Amniotic epithelial cell (primary cell): ENCODE results near the gene C1GALT1C1L.
A peak's percentile ranks its signal among the peaks of the same experiment; 100 is the strongest.
"Not testable (repeated sequence)": the region's sequence is repeated elsewhere in the genome, so short reads cannot be mapped to it uniquely, and the experiment has no call there.

Experiments
- DNase-seq: peaks from one replicate; pipeline ENCODE4 v3.0.0-alpha.2; 2010; ENCODE audit warnings: low read depth

Gene C1GALT1C1L

DNA sequence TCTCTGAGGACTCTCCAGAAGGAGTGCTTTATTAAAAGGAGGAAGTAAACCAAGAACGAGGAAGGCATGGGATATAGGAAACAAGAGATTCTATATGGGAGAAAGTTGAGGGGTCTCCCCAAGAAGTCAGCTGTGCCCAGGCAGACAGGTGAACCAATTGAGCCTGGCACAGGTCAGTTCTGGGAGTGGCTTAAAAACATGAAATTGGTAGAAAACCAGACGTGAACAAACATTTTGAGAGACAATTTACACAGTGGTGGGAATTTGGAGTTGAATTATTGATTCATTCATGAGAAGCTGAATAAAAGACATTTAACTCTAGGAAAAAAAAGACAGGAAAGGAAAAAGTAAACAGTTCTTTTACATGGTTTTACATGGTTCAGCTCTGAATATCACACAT is 22.7 kb downstream of the C1GALT1C1L start:
- DNase-seq = no peak

DNA sequence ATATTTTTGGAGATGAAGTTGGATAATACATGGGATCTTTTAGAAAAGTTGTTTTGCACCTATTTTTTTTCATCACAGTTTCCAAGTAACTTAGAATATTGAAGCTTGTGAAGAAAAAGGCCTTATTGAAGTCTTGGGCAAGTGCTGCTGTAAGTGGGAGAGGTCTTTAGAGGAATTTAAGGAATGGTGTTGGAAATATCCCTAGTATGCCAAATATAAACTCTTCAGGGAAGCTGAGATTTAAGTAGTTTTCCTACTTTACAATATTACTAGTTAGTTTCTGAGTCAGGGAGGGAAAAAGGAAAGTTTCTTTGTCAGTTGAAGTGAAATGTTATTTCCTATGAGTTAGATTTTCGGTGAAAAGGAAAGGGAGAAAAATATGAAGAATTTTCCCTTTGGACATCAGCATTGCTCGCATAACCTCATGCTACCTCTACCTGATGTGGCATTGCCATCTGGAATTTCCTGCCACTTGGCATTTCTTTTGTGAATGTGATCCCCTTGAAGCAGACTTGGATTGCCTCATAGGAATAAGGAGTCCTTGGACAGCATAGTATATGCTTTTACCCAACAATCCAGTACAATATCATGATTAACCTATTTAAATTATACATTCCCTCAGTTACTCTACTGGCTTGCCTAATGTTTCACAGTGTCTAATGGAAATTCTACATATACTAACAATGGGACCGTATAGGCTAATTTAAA is 27.1 kb downstream of the C1GALT1C1L start:
- peak; percentile 13 for DNase-seq

DNA sequence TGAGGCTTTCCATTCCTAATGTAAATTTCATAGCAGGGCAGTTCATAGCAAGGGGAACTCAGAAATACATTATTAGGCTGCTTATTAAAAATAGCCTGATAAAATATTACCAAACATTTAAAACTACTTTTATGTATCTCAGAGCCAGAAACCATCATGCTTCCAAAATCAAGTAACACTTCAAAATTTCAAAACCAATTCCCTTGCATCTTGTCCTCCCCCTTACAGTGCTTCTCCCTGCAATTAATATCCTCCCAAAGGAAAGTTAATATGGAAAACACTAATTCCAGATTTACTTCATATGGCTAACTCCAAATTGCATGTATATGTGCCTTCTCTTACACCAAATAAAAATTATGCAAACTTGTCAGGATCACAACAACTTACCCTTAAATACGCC is 32.5 kb downstream of the C1GALT1C1L start:
- DNase-seq = no peak

DNA sequence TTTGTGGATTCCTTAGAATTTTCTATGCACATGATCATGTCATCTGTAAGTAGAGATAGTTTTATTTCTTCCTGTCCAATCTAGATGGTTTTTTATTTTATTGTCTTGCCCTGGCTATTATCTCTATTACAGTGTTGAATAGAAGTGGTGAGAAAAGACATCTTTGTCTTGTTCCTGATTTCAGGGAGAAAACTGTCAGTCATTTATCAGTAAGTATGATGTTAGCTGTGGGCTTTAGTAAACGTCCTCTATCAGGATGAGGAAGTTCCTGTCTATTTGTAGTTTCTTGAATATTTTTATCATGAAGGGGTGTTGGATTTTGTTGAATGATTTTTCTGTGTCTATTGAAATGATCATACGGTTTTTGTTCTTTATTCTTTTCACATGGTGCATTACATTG is 33.9 kb downstream of the C1GALT1C1L start:
- DNase-seq = no peak

DNA sequence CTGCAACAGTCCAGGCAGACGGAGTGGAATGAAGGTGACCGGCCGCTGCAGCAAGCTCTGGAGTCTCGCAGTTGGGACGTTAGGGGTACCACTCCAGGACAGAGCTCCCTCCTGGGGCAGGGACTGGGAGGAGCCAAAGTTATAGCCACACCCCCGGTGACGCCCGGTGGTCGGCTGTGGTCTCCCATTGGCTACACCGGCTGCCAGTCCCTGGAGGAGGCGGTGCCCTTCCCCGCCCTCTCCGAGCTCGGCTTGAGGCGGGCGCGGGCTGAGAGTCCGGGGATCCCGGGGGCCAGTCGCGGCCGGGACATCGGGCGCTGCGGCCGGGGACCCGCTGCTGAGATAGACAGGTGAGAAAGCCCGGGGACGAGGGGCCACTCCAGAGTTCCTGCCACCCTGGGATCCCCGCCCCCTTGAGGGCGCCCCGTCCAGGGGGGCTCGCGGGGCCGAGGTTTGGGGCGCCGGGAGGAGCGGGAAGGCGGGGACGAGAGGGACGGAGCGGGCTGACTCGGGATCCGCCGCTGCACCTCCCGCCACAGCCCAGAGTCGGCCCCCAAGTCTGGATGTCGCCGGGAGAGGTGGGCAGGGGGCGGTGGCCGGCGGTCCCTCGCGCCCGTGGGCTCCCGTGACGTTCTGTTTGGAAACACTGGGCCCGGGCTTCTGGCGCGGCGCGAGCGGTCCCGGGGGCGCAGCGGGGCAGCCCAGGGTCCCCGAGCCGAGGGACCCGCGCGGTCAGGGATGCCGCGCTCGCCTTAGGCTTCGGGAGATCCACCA is 39.0 kb downstream of the C1GALT1C1L start, which contains the start of gene PLEKHH2:
TSS of gene PLEKHH2 (plus strand) at position 231 of the 774 bp plus-strand sequence. CDS start 7,414 bp downstream, outside the sequence.
- peak; percentile 69 for DNase-seq

DNA sequence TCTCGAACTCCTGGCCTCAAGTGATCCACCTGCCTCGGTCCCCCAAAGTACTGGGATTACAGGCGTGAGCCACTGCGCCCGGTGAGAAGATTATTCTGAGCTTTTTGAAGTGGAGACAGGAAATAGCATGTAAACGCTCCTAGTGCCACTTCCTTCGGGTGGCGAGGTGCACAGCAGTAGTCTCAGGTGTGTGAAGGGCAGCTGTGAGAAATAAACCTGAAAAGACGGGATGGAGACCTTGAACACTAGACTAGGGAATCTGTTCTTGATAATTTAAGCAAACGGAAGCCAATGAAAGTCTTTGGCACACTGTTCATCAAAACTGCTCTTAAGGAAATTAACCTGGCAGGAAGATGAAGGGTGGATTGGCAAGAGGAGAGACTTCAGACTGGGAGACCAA is 39.6 kb downstream of the C1GALT1C1L start:
- no peak for DNase-seq

DNA sequence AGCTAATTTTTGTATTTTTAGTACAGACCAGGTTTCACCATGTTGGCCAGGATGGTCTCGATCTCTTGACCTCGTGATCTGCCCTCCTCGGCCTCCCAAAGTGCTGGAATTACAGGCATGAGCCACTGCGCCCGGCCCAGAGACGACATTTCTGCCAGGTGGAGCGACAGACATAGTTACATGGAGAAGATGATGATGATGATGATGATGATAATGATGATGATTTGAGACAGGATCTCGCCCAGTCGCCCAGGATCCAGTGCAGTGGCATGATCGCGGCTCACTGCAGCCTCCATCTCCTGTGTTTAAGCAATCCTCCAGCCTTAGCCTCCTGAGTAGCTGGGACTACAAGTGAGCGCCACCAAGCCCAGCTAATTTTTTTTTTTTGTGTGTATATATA is 40.1 kb downstream of the C1GALT1C1L start:
- not testable (repeated sequence) for DNase-seq

DNA sequence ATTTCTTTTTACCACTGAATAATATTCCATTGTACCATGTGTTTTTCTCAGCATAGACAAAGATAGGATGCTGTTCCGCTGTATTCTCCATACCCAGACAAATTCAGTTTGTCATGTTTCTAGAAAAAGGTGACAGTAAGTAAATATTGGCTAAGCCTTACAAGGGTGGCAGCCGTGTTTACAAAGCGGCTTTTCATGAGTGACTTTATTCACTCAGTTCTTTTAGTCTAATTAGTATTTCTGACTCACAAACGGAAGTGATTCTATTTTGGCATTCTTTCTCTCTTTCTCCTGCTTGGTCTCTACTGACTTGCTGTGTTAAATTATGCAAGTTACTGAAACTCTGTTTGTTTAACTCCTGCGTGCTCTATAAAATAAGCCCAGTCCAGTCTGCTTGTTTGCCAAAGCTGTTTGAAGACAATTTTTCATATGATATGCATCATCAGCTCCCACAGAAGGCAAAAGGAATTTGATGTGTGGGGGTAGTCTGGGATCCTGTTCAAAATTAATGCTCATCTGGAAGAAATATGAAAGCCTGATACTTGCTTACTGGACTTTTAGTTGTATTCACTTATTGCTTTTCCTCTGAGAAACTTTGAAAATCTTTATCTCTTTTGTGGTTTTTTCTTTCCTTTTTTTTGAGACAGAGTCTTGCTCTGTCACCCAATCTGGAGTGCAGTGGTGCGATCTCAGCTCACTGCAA is 41.5 kb downstream of the C1GALT1C1L start:
- peak; percentile 92 for DNase-seq

DNA sequence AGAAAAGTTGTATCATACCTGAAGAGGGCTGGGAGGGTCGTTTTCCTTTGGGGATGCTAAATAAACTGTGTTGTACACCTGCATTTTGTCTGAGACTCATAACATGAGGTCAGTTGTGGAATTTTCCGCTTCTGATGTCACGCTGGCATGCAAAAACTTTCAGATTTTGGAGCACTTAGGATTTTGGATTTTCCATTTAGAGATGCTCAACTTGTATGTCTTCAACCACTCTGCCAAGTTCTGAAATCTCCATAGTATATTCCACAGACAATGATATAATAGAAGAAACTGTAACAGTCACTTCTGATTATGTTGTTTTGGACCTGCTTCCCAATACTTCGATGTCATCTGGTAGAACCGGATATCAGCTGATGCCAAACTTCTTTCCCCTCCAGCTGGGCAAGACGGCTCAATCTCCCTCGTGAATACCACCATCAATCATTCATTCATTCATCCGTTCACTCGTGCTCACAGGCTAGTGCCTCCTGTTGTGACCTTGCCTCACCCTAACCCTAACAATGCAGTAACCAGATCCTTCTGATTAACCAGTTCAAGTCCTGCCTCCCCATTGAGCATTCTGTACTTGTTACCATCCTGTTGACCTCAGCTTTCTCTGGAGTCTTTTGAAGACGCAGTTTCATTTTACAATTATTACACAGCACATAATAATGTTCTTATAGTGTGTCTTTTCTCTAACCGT is 44.5 kb downstream of the C1GALT1C1L start:
- DNase-seq = no peak
